SU-DHL-6 (cell line): ENCODE data around the gene RDH13.

Source experiments
- EZH2phosphoT487 ChIP-seq: fragments of 200-600 bp; sonication (generic), shearing (Covaris generic); conservative IDR thresholded peaks from 2 replicates; pipeline ENCODE4 v1.6.1; 2018; ENCODE audit warnings: mild to moderate bottlenecking, antibody characterized with exemption, low read length, moderate library complexity, mixed read lengths
- TF ChIP-seq, protein P1 (sequence below): fragments of 200-600 bp; sonication (generic); IDR thresholded peaks from one replicate; pipeline ENCODE4 v1.5.1; 2017; ENCODE audit warnings: antibody characterized with exemption, mild to moderate bottlenecking, low read length, moderate library complexity; ENCODE audit not compliant: insufficient read depth, poor library complexity, severe bottlenecking

DNA sequence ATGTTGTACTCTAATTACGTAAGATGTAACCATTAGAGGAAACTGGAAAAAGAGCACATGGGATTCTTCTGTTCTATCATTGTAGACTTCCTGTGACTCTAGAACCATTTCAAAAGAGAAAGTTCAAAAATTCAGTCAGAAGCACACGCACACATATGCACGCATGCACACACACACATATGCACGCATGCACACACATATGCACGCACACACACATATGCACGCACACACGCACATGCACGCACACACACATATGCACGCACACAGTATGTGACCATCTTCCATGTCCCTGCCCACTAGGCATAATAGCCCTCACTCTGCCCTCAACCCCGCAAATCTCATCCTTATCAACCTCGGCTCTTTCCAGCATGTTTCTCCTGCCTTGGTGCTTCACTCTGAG lies 38.8 kb downstream of the RDH13 start:
- TF ChIP-seq, protein P1, sequence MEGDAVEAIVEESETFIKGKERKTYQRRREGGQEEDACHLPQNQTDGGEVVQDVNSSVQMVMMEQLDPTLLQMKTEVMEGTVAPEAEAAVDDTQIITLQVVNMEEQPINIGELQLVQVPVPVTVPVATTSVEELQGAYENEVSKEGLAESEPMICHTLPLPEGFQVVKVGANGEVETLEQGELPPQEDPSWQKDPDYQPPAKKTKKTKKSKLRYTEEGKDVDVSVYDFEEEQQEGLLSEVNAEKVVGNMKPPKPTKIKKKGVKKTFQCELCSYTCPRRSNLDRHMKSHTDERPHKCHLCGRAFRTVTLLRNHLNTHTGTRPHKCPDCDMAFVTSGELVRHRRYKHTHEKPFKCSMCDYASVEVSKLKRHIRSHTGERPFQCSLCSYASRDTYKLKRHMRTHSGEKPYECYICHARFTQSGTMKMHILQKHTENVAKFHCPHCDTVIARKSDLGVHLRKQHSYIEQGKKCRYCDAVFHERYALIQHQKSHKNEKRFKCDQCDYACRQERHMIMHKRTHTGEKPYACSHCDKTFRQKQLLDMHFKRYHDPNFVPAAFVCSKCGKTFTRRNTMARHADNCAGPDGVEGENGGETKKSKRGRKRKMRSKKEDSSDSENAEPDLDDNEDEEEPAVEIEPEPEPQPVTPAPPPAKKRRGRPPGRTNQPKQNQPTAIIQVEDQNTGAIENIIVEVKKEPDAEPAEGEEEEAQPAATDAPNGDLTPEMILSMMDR, result no peak
- no peak for TF ChIP-seq EZH2phosphoT487
